Frontal cortex (tissue), 4 donors: ENCODE measurements around the gene TMEM244. TPM values are rescaled to one million over a fixed set of nuclear protein-coding genes. Genes with fewer than 3 reads are reported as not detected.
A peak's percentile ranks its signal among the peaks of the same experiment; 100 is the strongest.
"Not testable (repeated sequence)": the region's sequence is repeated elsewhere in the genome, so short reads cannot be mapped to it uniquely, and the experiment has no call there.

Experiments
- DNase-seq, 2 donors: peaks; one replicate each; pipeline ENCODE4 v3.0.0; 2012; ENCODE audit warnings: low spot score in 2 of 2
- FAIRE-seq: peaks from 2 replicates; lab custom pipeline; 2012; peaks lifted over from hg19 to GRCh38; lab: Jason Lieb, UNC
- total RNA-seq: library from RNA; depleted of rRNA; stranded (reverse); fragments of >200 nt; gene quantifications from one replicate; pipeline ENCODE4 v1.2.3, GENCODE V29; 2014
- donor health status: control.
- donor health status: control.
- donor health status: control.

The TMEM244 gene
- total RNA-seq: 1.2 TPM

- FAIRE-seq: no peak
Measured at GRCh38 chr6:129860908-129861665, at the start of gene TMEM244. Gene TMEM244 (minus strand): TSS chr6:129861315. CDS start chr6:129861188, 127 bp downstream.

GRCh38 chr6:129908858-129909257 lies 47.7 kb upstream of the TMEM244 start:
- FAIRE-seq (no peak), DNase-seq (no peak)

More at GRCh38 chr6:129860908-129861665, at the start of gene TMEM244:
- DNase-seq: no peak

- no peak for FAIRE-seq
Measured at GRCh38 chr6:129908356-129908755, 47.2 kb upstream of the TMEM244 start.

GRCh38 chr6:129906515-129907077 lies 45.5 kb upstream of the TMEM244 start:
- no peak for DNase-seq

More at GRCh38 chr6:129908356-129908755, 47.2 kb upstream of the TMEM244 start:
- DNase-seq: no peak

GRCh38 chr6:129903082-129903481 lies 42.0 kb upstream of the TMEM244 start:
- FAIRE-seq (no peak), DNase-seq (no peak)

More at GRCh38 chr6:129906515-129907077, 45.5 kb upstream of the TMEM244 start:
- FAIRE-seq: no peak

- no peak for FAIRE-seq
Measured at GRCh38 chr6:129902681-129903080, 41.6 kb upstream of the TMEM244 start.

GRCh38 chr6:129901910-129902309 lies 40.8 kb upstream of the TMEM244 start:
- DNase-seq (no peak), FAIRE-seq (no peak)

More at GRCh38 chr6:129902681-129903080, 41.6 kb upstream of the TMEM244 start:
- no peak for DNase-seq

GRCh38 chr6:129895692-129896091 lies 34.6 kb upstream of the TMEM244 start:
- FAIRE-seq: no peak
- no peak for DNase-seq

- DNase-seq (no peak), FAIRE-seq (no peak)
Measured at GRCh38 chr6:129894921-129895320, 33.8 kb upstream of the TMEM244 start.

- peak; percentile 7 for DNase-seq
- peak; percentile 81 for FAIRE-seq
Measured at GRCh38 chr6:129893640-129894039, 32.5 kb upstream of the TMEM244 start.

- FAIRE-seq (no peak), DNase-seq (no peak)
Measured at GRCh38 chr6:129890701-129891100, 29.6 kb upstream of the TMEM244 start.

GRCh38 chr6:129890164-129890563 lies 29.0 kb upstream of the TMEM244 start:
- no peak for FAIRE-seq

GRCh38 chr6:129889580-129889979 lies 28.5 kb upstream of the TMEM244 start:
- FAIRE-seq (no peak), DNase-seq (no peak)

More at GRCh38 chr6:129890164-129890563, 29.0 kb upstream of the TMEM244 start:
- DNase-seq: no peak

GRCh38 chr6:129886401-129887155 lies 25.5 kb upstream of the TMEM244 start:
- FAIRE-seq (no peak), DNase-seq (no peak)

- no peak for FAIRE-seq
Measured at GRCh38 chr6:129884211-129884610, 23.1 kb upstream of the TMEM244 start.

GRCh38 chr6:129882510-129883023 lies 21.5 kb upstream of the TMEM244 start:
- no peak for FAIRE-seq

More at GRCh38 chr6:129884211-129884610, 23.1 kb upstream of the TMEM244 start:
- no peak for DNase-seq

GRCh38 chr6:129877894-129878293 lies 16.8 kb upstream of the TMEM244 start:
- not testable (repeated sequence) for DNase-seq, FAIRE-seq

More at GRCh38 chr6:129882510-129883023, 21.5 kb upstream of the TMEM244 start:
- no peak for DNase-seq

GRCh38 chr6:129875610-129876520 lies 14.8 kb upstream of the TMEM244 start:
- FAIRE-seq: no peak

GRCh38 chr6:129874837-129875236 lies 13.7 kb upstream of the TMEM244 start:
- no peak for DNase-seq
- FAIRE-seq: no peak

More at GRCh38 chr6:129875610-129876520, 14.8 kb upstream of the TMEM244 start:
- DNase-seq: no peak
